DOHH2 (cell line): ENCODE measurements around the gene PSENEN.

ENCODE experiments used
- CTCF ChIP-seq: fragments of 200-600 bp; sonication (generic); IDR thresholded peaks from one replicate; pipeline ENCODE4 v1.5.1; 2014; ENCODE audit warnings: antibody characterized with exemption, mild to moderate bottlenecking, low read depth, low read length; ENCODE audit not compliant: poor library complexity, severe bottlenecking
- EZH2phosphoT487 ChIP-seq: fragments of 200-600 bp; sonication (generic); IDR thresholded peaks from 2 replicates; pipeline ENCODE4 v1.6.1; 2017; ENCODE audit warnings: borderline replicate concordance, mild to moderate bottlenecking, antibody characterized with exemption, low read length, moderate library complexity, mixed read lengths

- no peak for TF ChIP-seq CTCF
- no peak for TF ChIP-seq EZH2phosphoT487
These were observed 30.1 kb upstream of the PSENEN start for GRCh38 chr19:35715355-35715809.
